ENCODE measurements around the gene EP400.
"Not testable (repeated sequence)": the region's sequence is repeated elsewhere in the genome, so short reads cannot be mapped to it uniquely, and the experiment has no call there.

Gene EP400

GRCh38 chr12:132021031-132021871, 71.5 kb downstream of the EP400 start:
- DNase-seq, result no peak

DNA sequence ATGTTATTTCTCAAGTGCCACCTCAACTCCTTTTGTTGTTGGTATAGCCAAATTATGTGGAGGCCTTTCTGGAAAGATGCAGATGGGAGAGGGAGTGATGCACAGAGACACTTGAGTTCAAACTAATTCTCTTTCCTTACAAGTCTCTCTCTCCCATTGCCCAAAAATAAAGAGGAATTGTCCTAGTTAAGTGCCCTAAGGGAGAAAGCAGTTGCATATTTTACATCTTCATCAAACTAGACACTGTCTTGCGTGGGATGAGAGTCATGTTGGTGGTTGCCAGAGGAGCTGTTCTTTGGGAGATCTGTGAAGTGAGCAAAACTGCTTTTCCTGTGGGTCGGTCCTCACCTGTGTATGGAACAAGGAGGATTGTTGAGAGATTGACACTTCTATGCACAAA, 72.2 kb downstream of the EP400 start:
- no peak for DNase-seq

DNA sequence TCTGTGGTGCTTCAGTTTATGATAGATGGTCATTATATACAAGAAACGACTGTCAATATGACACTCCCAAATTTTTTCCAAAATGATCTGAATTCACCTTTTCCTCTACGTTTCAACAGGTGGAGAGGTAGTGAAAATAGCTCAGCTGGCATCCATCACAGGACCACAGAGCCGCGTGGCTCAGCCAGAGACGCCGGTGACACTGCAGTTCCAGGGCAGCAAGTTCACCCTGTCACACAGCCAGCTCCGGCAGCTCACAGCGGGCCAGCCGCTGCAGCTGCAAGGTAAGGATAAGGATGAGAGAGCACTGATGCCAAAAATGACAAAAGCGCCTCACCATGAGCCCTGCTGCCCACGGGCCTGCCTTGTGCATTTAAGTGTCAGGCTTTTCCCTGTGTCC, 73.9 kb downstream of the EP400 start:
- DNase-seq, result no peak

DNA sequence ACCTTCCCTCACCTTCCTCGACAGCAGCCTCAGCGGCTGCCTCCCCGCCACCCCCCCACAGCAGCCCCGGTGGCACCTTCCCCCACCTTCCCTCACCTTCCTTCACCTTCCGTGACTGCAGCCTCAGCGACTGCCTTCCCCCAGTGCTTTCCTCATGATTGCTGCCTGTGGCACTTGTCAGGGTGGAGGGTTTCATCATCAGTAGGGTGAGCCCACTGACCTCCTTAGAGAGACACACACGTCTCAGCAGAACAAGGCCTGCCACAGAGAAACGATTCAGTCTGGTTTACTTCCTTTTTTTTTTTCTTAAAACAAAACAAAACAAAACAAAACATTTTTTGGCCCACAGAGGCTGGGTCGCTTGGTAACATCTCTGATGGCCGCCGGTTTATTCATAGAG, 75.0 kb downstream of the EP400 start:
- no peak for DNase-seq

- DNase-seq, result no peak
Observed at GRCh38 chr12:132025526-132025925, 75.8 kb downstream of the EP400 start.

DNA sequence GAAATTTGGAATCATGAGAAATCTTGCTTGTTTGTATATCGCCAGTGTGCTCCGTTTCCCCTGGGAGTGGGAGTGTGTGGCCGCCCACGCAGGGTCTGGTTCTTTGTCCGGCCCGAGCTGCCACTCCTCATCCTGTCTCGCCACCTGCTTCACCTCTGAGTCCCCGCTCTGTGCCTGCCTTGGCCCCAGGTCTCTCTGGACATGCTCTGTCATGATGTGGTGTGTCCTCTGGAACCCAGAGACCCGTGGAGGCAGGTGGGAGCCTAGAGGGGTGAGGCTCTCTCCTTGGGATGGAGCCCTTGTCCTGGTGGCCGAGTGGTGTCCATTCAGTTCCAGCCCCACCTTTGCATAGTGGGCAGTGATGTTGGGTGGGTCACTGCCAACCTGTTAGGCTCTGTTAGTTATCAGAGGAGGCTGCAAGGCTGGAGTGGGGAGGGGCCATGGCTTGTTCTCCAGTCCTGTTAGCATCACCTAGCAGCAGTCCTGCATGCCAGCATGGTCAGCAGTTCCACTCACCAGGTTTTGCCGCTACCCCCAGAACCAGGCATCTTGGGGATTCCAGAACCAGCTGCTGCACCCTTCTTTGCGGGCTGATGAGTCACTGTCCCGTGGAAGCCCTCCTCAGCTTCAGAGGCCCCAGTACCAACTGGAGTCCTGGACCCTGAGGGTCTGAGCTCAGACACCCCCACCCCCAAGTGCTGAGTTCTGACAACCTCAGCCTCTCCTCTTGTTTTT, 76.5 kb downstream of the EP400 start:
- no peak for DNase-seq

DNA sequence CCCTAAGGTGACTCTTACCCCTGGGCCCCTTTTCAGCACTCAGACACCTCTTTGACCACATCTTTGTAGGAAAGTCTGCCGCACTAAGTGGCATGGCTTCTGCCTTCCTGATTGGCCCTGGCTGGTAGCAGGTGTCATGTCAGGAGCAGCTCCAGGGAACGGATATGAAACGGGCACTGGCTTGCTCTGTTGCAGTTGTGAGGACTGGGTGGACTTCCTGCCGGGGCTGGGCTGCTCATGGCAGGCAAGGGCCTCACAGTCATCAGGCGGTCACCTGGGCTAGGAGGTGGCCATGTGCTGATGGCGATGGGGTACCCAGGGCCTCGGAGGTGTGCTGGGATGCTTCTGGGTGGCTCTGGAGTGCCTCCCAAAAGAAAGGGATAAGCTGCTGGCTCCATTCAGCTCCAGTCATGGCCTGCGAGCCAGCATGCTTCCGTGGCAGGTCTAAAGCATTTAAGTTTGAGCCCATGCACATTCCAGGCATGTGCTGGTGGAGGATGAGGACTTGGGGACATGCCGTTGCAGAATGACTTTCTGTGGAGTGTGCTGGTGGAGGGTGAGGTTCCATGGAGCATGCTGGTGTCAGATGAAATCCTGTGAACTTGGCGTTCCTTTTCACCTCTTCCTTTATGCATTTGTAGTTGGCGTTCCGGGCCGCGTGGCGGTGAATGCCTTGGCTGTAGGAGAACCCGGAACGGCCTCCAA, 77.2 kb downstream of the EP400 start:
- no peak for DNase-seq

DNA sequence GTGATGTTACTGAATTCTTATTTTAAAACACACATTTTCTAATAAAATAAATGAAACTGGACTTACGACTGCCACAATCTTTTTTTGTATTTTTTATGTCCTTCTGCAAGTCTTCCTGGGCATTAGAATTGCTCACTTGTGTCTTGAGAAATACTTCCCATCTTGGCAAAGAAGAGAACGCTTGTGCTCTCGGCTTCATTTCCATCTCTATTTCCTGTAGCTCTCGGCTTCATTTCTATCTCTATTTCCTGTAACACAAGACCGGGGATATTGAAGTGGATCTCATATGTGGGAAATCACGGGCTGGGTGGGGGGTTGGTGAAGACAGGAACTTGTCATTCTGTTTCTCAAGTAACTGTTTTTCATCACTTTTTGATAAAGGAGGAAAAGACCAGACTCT, 77.9 kb downstream of the EP400 start:
- no peak for DNase-seq

GRCh38 chr12:132028111-132028510, 78.4 kb downstream of the EP400 start:
- no peak for DNase-seq

DNA sequence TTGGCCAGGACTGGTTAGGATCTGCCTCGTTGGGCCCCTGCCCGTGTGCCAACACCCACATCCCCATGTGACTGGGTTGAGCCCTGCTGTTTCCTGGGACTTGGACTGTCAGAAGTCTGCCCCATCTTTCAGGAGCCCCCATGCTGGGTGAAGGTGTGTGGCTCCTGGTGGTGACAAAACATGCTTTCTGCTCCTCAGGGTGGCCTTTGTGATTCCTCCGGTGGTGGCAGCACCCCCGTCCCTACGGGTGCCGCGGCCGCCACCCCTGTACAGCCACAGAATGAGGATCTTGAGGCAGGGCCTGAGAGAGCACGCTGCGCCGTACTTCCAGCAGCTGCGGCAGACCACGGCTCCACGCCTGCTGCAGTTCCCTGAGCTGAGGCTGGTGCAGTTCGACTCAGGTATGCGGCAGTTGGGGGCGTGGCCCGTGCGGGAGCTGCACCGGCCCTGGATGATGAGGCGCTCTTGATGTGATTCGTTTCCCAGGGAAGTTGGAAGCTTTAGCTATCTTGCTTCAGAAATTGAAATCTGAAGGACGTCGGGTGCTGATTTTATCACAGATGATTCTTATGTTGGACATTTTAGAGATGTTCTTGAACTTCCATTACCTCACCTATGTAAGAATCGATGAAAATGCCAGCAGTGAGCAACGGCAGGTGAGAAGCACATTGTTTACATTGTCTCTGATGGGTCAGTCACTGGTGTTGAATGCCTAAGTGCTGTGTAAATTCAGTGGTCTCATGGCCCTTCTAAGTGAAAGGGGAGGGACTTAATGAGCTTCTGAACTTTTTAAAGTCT, 80.0 kb downstream of the EP400 start:
- DNase-seq, result no peak

DNA sequence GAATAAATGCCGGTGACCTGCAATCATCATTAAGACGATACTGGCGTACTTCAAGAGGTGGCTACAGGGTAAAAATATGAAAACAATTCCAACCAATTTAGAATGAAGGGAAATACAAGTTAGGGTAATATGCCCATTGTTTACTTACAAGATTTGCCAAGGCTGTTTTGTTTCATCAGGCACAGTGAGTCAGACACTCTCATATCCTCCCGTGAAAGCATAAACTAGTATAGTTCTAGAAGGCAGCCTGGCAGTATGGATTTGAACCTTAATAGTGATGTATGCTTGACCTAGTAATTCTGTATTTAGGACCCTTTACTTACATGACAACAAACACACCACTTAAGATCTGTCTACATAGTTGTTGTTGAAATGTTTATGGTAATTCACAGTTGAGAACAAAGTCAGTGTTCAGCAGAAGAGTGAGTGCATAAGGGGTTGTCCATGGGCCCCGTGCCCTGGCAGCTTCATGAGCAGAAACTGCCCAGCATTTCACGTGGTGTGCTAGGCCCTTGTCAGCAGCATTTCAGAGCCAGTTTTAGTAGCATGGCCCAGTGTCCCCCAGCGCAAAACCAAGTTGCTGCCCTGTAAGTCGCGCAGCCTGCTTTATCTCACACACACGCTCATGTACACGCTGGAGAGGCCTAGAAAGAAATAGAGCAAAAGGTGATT, 80.8 kb downstream of the EP400 start:
- no peak for DNase-seq

DNA sequence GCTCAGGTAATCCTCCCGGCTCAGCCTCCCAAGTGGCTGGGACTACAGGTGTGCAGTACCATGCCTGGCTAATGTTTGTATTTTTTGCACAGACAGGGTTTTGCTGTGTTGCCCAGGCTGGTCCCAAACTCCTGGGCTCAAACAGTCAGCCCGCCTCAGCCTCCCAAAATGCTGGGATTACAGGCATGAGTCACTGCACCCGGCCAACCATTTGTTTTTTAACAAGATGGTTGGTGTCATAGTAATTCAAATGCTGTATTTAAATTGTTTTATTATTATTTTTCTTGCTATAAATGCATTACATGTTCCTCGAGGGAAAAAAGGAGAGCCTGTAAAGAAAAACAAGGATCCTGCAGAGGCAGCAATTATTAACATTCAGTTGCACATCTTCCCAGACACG, 83.9 kb downstream of the EP400 start:
- DNase-seq, result no peak

- no peak for DNase-seq
Observed at GRCh38 chr12:132036063-132036683, 86.4 kb downstream of the EP400 start.

- DNase-seq, result peak; percentile 43
Observed at GRCh38 chr12:132040906-132041606, 91.3 kb downstream of the EP400 start.

DNA sequence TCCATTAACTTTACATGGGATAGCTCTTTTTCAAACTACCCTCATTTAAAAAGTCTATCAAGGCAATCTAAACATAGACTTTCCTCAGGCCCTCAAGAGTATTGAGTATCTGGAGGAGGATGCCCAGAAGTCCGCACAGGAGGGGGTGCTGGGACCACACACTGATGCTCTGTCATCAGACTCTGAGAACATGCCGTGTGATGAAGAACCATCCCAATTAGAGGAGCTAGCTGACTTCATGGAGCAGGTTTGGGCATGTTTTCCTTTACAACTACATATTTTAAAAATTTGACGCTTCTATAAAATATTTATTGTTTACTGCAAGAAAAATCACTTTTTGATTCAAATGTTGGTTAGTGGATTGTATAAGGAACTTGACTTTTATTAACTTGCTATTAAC, 93.5 kb downstream of the EP400 start:
- DNase-seq, result no peak

- no peak for DNase-seq
Observed at GRCh38 chr12:132043770-132044467, 94.2 kb downstream of the EP400 start.

- DNase-seq, result no peak
Observed at GRCh38 chr12:132044661-132045412, 95.1 kb downstream of the EP400 start.

DNA sequence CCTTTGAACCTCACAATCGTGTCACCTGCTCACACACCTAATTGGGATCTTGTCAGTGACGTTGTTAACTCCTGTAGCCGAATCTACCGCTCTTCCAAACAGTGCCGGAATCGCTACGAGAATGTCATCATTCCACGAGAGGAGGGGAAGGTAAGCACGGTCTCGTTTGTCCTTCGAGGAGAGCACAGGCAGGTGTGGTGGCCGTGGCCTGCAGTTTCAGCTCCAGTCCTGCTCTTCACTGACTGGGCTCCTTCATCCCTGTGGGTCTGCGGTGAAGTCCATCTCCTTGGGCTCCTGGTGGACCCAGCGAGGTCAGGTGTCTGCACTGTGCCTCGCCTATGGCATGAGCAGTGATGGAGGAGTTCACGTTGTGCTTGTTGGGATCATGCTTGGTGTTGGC, 96.0 kb downstream of the EP400 start:
- no peak for DNase-seq

GRCh38 chr12:132046561-132046960, 96.8 kb downstream of the EP400 start:
- DNase-seq, result no peak

GRCh38 chr12:132047630-132048029, 97.9 kb downstream of the EP400 start:
- not testable (repeated sequence) for DNase-seq
